GM12878 (cell line): ENCODE measurements around the gene CMTM4. TPM values are rescaled to one million over a fixed set of nuclear protein-coding genes. Genes with fewer than 3 reads are reported as not detected.

Experiments
- ATAC-seq: fragments of 200-7000 bp; cut with Tn5 transposase; 3 replicates; pipeline ENCODE4 v1.9.1; 2020; ENCODE audit warnings: mild to moderate bottlenecking, moderate library complexity
- BruUV-seq: library from RNA; stranded (reverse); fragments of 400-500 nt; replicated peaks from 2 replicates; lab custom pipeline; 2021; lab: Mats Ljungman, UMichigan
- CTCF ChIA-PET: fragments of 300-600 bp; sonication (Branson Sonifier 250); formaldehyde crosslinking; extraction: SDS; loops from one replicate; lab custom pipeline; 2021; ENCODE audit warnings: inconsistent platforms; lab: Yijun Ruan, JAX
- POLR2A ChIA-PET: fragments of 350-600 bp; formaldehyde crosslinking; extraction: SDS; loops from one replicate; lab custom pipeline; 2021; ENCODE audit warnings: inconsistent platforms; lab: Charles Lee
- RAD21 ChIA-PET: fragments of 300-600 bp; sonication (Branson Sonifier 250); formaldehyde crosslinking; loops from one replicate; lab custom pipeline; 2023; ENCODE audit warnings: antibody characterized with exemption; ENCODE audit not compliant: unreplicated experiment; lab: Charles Lee
- SMC1A ChIA-PET: fragments of 300-600 bp; sonication (Branson Sonifier 250); formaldehyde crosslinking; loops from one replicate; lab custom pipeline; 2023; ENCODE audit not compliant: unreplicated experiment, uncharacterized antibody; lab: Charles Lee
- DNase-seq: peaks from one replicate; pipeline ENCODE4 v3.0.0-alpha.2; 2011; ENCODE audit warnings: low read depth, low spot score
- FAIRE-seq: peaks from 3 replicates; lab custom pipeline; 2011; peaks lifted over from hg19 to GRCh38; lab: Jason Lieb, UNC
- H2AFZ ChIP-seq: 2 replicates; pipeline ENCODE4 v1.6.0; 2011; ENCODE audit warnings: low read depth, low read length, control low read depth; ENCODE audit not compliant: control insufficient read depth
- H3K27ac ChIP-seq: 2 replicates; pipeline ENCODE4 v1.5.1; 2011; ENCODE audit warnings: control low read depth; ENCODE audit not compliant: control insufficient read depth, insufficient read depth
- H3K27me3 ChIP-seq, 2 experiments: replicated peaks in 1 of 2; 2 replicates each; pipeline versions ENCODE4 v1.6.0 to v1.6.1; 2011; ENCODE audit warnings: low read length in 1 of 2; ENCODE audit not compliant: control insufficient read depth in 2 of 2, insufficient read depth in 2 of 2
- H3K36me3 ChIP-seq, 2 experiments: 2 replicates each; pipeline ENCODE4 v1.5.1; 2011; ENCODE audit warnings: low read length in 1 of 2; ENCODE audit not compliant: control insufficient read depth in 2 of 2, insufficient read depth in 2 of 2
- H3K4me1 ChIP-seq: 2 replicates; pipeline ENCODE4 v1.6.1; 2011; ENCODE audit warnings: mild to moderate bottlenecking, low read length, moderate library complexity, mixed read lengths; ENCODE audit not compliant: control insufficient read depth, insufficient read depth
- H3K4me2 ChIP-seq: 2 replicates; pipeline ENCODE4 v1.6.0; 2011; ENCODE audit warnings: control low read depth; ENCODE audit not compliant: control insufficient read depth, insufficient read depth
- H3K4me3 ChIP-seq: fragments of 200-600 bp; sonication (generic); 2 replicates; pipeline ENCODE4 v1.5.1; 2016
- H3K79me2 ChIP-seq: 2 replicates; pipeline ENCODE4 v1.6.0; 2011; ENCODE audit warnings: low read length; ENCODE audit not compliant: control insufficient read depth, insufficient read depth
- H3K9ac ChIP-seq: 2 replicates; pipeline ENCODE4 v1.8.0; 2011; ENCODE audit warnings: low read length, control low read depth, mixed read lengths; ENCODE audit not compliant: control insufficient read depth, insufficient read depth
- H3K9me3 ChIP-seq: replicated peaks from 3 replicates; pipeline ENCODE4 v1.5.1; 2011; ENCODE audit warnings: mild to moderate bottlenecking, low read length; ENCODE audit not compliant: control insufficient read depth, insufficient read depth
- H4K20me1 ChIP-seq: 2 replicates; pipeline ENCODE4 v1.6.0; 2011; ENCODE audit not compliant: control insufficient read depth, insufficient read depth
- ATF7 ChIP-seq: fragments of 450-650 bp; IDR thresholded peaks from 2 replicates; pipeline ENCODE4 v1.6.1; 2016; ENCODE audit warnings: low read depth, mild to moderate bottlenecking
- BHLHE40 ChIP-seq, 2 experiments: fragments of 450-650 bp in 1 of 2; IDR thresholded peaks; 2 replicates each; pipeline ENCODE4 v1.6.1; 2011 to 2017; ENCODE audit warnings: low read depth in 2 of 2, borderline replicate concordance in 1 of 2, improper control_type of control experiment in 1 of 2, low read length in 1 of 2, mild to moderate bottlenecking in 1 of 2
- DPF2 ChIP-seq: fragments of 450-650 bp; IDR thresholded peaks from 2 replicates; pipeline ENCODE4 v1.6.1; 2017; ENCODE audit warnings: mild to moderate bottlenecking
- GABPA ChIP-seq: IDR thresholded peaks from 2 replicates; pipeline ENCODE4 v1.6.1; 2014; ENCODE audit warnings: antibody characterized with exemption, low read depth, mild to moderate bottlenecking, inconsistent platforms
- IKZF1 ChIP-seq: fragments of 450-650 bp; conservative IDR thresholded peaks from 2 replicates; pipeline ENCODE4 v1.6.1; 2017; ENCODE audit warnings: antibody characterized with exemption, mild to moderate bottlenecking
- MEF2B ChIP-seq: fragments of 450-650 bp; IDR thresholded peaks from 2 replicates; pipeline ENCODE4 v1.6.1; 2018; ENCODE audit warnings: mild to moderate bottlenecking, moderate library complexity; ENCODE audit not compliant: partially characterized antibody, poor library complexity, severe bottlenecking
- RBBP5 ChIP-seq: fragments of 200-600 bp; sonication (generic); conservative IDR thresholded peaks from 2 replicates; pipeline ENCODE4 v1.6.1; 2016
- USF2 ChIP-seq: IDR thresholded peaks from 2 replicates; pipeline ENCODE4 v1.6.1; 2011; ENCODE audit warnings: low read depth, low read length, improper control_type of control experiment, borderline replicate concordance
- ZBTB11 ChIP-seq: fragments of 450-650 bp; formaldehyde crosslinking; IDR thresholded peaks from 2 replicates; pipeline ENCODE4 v1.5.0; 2022; ENCODE audit warnings: mild to moderate bottlenecking, missing genetic modification characterization
- WGBS: methylation state at CpG from one replicate; pipeline ENCODE4 v1.1.6; 2016; ENCODE audit warnings: low lambda C conversion rate; ENCODE audit not compliant: insufficient replicate concordance, insufficient coverage; ENCODE audit errors: missing lambda C conversion rate; 5-methylcytosine and 5-hydroxymethylcytosine counted together
- in situ Hi-C: fragments of 300-500 bp; cut with MboI; formaldehyde crosslinking; loops from 9 replicates; pipeline ENCODE4 v1.14.3; 2018; ENCODE audit warnings: mixed read lengths
- intact Hi-C: fragments of 100-400 bp; cut with micrococcal nuclease; formaldehyde crosslinking; loops from one replicate; pipeline ENCODE4 v1.14.2; 2022; ENCODE audit not compliant: unreplicated experiment
- polyA plus RNA-seq, 11 experiments: library from polyadenylated mRNA; depleted of rRNA in 4 of 11; unstranded in 6 of 11; stranded (reverse) in 5 of 11; fragments of >200 nt; fragmentation: Nextera tagmentation in 4 of 11; fragmentation: Illumina TruSeq in 1 of 11; extraction: Ambion mirVana in 4 of 11; extraction: Trizol in 1 of 11; gene quantifications; 1 replicate in 1 of 11; 2 replicates in 10 of 11; pipeline versions ENCODE4 v1.2.1 to v1.2.3, GENCODE V29; 2011 to 2016; ENCODE audit warnings: inconsistent platforms in 2 of 11, missing spikeins in 2 of 11, low read depth in 1 of 11
- total RNA-seq, 4 experiments: library from RNA; depleted of rRNA in 3 of 4; stranded (reverse); fragments of >200 nt in 3 of 4; fragmentation: Illumina TruSeq in 1 of 4; extraction: Trizol in 1 of 4; gene quantifications; 2 replicates each; pipeline versions ENCODE4 v1.2.1 to v1.2.3, GENCODE V29; 2013 to 2021
- TF ChIP-seq, protein P1 (sequence below): fragments of 450-650 bp; conservative IDR thresholded peaks from 2 replicates; pipeline ENCODE4 v1.6.1; 2017; ENCODE audit warnings: mild to moderate bottlenecking, moderate library complexity

The CMTM4 gene
- total and polyA plus RNA-seq, 10 of the 15 experiments (the other 5 are each of a cell fraction or from before 2014, with no cell fraction given): 0.02 to 0.43 (median 0.15) TPM; not detected in 2

GRCh38 chr16:66605177-66605978 is 91.2 kb downstream of the CMTM4 start:
- Histone ChIP-seq H3K9ac (peak overlapping the region; percentile 53; the same call in 1 of the 2 replicates), H3K27ac (peak overlapping the region; percentile 32; the same call in 1 of the 2 replicates), H3K4me2 (peak overlapping the region; percentile 81), H4K20me1 (no peaks in the 10 kb centered on the region), H3K79me2 (no peaks in the 10 kb centered on the region), H3K4me3 (peak overlapping the region; percentile 72), H3K9me3 (peaks cover 14% of the 10 kb centered on the region; the same call in 2 of the 3 replicates), H3K4me1 (peaks cover 17% of the 10 kb centered on the region), H3K36me3 (peaks cover 0 to 10% of the 10 kb centered on the region in 2 experiments; a peak in 2 of 4 replicates), H3K27me3 (no peaks in the 10 kb centered on the region), H2AFZ (peak overlapping the region; percentile 47; the same call in 1 of the 2 replicates)
- intact Hi-C loops: loop anchor here (1.0 to 5.0 kb wide), 3 partner anchors 53 to 199 kb away; partner anchors contain the start of genes CKLF and TK2
- in situ Hi-C loops: no loop called here
- ChIA-PET RAD21 (no interaction called here), CTCF (interaction anchor here (0.7 to 1.6 kb wide), 5 partner anchors 41 to 870 kb away, joined by 3 to 5 read pairs (median 3); no protein-coding TSS in a partner anchor), SMC1A (interaction anchor here (1.8 to 2.0 kb wide), 2 partner anchors 12 to 51 kb away, joined by 4 to 5 read pairs; no protein-coding TSS in a partner anchor), POLR2A (no interaction called here)
- DNase-seq (no peak), ATAC-seq (peak; percentile 40), FAIRE-seq (no peak)
- under 1% methylated on average over 37 of the region's 61 CpGs for WGBS
- no TSS peak for BruUV-seq
- TF ChIP-seq, protein P1, sequence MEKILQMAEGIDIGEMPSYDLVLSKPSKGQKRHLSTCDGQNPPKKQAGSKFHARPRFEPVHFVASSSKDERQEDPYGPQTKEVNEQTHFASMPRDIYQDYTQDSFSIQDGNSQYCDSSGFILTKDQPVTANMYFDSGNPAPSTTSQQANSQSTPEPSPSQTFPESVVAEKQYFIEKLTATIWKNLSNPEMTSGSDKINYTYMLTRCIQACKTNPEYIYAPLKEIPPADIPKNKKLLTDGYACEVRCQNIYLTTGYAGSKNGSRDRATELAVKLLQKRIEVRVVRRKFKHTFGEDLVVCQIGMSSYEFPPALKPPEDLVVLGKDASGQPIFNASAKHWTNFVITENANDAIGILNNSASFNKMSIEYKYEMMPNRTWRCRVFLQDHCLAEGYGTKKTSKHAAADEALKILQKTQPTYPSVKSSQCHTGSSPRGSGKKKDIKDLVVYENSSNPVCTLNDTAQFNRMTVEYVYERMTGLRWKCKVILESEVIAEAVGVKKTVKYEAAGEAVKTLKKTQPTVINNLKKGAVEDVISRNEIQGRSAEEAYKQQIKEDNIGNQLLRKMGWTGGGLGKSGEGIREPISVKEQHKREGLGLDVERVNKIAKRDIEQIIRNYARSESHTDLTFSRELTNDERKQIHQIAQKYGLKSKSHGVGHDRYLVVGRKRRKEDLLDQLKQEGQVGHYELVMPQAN: 0 out of 2 replicates have a peak, but pooled peaks have one; percentile 12
- no peak for TF ChIP-seq ATF7
- no peak for TF ChIP-seq RBBP5
- TF ChIP-seq DPF2: 0 out of 2 replicates have a peak, but pooled peaks have one; percentile 15
- TF ChIP-seq USF2: no peak
- TF ChIP-seq ZBTB11 (CRISPR knock-in tag): no peak
- TF ChIP-seq IKZF1: peak; percentile 58; the same call in 1 of the 2 replicates
- no peak for TF ChIP-seq GABPA
- peak in 1 of 2 experiments; percentile 4; a peak in 1 of 4 replicates for TF ChIP-seq BHLHE40 (IDR thresholded peaks at IDR 0.05; ENCODE audit: borderline replicate concordance in 1 of 2, low read depth in 2 of 2, low read length in 1 of 2)
- TF ChIP-seq MEF2B: peak; percentile 21
